ENCODE results near the gene SMKR1.
"Not testable (repeated sequence)": the region's sequence is repeated elsewhere in the genome, so short reads cannot be mapped to it uniquely, and the experiment has no call there.

SMKR1 gene

DNA sequence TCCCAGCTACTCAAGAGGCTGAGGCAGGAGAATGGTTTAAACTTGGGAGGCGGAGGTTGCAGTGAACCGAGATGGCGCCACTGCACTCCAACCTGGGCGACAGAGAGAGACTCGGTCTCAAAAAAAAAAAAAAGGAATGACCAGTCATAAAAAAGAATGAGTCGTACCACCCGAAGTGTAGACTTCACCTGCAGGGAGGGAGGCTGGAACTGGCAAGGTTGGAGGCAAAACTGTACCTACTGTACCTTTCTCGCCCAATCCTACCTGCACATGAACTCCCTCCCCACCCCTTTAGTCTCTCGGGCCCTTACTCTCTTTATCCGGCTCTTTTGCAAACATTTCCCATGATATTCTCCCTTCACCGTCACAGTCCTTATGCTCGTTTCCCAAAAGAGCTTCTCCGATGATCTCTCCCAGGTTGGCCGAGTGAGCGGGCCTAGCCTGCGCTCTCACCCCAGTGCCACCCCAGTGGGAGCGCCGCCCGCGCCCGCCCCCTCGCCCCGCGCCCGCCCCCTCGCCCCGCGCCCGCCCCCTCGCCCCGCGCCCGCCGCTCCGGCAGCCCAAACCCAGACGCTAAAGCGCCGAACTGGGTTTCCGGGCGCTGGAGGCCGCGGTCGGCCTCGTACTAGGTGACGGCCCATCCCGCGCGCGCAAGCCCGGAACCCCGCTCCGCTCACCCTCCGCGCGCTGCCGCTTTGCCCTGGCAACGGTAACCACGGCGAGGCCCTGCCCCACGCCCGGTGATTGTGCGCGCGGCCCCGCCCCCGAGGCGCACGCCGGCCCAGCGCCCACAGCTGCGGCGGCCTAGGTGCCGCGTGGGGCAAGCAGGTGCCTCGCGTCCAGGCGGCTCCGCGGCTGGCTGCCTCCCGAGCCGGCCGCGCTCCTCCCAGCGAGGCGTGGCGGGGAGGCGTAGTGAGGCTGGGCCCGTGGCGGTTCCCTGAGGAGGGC is at the start of gene SMKR1:
SMKR1 (plus strand) TSS at position 772 of the 948 bp plus-strand sequence. CDS start 294 bp downstream, outside the sequence.
- peak; percentile 78 to 86 for DNase-seq (ENCODE audit: low read depth in 2 of 2)

- DNase-seq (ENCODE audit: low read depth in 2 of 2), result no peak
Observed at GRCh38 chr7:129452589-129453231, 49.6 kb upstream of the SMKR1 start.

DNA sequence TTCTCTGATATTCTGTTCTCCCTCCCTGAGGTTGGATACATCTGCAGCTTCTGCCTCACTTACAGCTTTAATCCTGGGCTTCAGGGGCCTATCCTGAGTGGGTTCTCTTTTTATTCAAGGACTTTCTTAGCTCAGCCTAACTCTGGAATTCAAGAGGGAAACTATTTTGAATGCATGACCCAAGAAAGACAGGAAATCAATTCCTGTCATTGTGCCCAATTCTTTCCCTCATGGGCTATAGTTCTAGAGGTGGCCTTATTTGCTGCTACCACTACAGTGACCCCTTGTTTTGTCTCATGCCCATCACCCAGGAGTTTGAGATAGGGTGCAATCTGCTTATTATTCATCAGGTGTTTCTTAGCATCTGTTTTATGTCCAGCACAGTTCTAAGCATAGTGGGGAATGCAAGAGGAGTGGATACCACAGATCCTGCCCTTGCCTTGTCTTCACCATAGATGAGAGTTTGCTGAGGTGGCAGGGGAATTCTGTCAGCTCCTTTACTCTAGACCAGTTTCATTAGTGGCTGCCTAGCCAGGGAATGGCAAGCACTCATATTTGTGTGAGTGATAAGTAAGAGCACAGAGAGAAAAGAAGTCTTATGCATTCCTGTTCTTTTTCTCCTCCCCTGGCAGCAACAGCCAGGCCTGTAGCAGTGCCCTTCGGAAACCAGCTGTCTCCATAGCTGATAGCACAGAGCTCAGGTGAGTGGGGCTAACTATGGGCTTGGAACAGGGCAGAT is 48.7 kb upstream of the SMKR1 start:
- DNase-seq (ENCODE audit: low read depth in 2 of 2), result no peak

GRCh38 chr7:129454249-129454551 is 48.1 kb upstream of the SMKR1 start:
- DNase-seq (ENCODE audit: low read depth in 2 of 2), result no peak

DNA sequence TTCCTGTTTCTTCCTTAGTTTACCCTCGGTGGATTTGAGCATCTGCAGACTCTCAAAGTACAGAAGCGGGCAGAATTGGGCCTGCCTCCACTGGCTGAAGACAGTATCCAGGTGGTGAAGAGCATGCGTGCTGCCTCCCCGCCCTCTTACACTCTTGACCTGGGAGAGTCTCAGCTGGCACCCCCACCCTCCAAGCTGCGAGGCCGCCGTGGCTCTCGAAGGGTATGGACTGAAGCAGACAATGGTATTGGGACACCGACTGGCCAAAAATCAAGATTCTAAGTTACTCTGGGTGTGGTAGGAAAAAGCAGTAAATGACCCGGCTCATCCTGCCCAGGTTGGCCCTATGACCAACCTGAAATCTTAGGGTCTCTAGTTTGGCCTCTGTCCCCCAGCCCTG is 45.9 kb upstream of the SMKR1 start:
- no peak for DNase-seq (ENCODE audit: low read depth in 2 of 2)

DNA sequence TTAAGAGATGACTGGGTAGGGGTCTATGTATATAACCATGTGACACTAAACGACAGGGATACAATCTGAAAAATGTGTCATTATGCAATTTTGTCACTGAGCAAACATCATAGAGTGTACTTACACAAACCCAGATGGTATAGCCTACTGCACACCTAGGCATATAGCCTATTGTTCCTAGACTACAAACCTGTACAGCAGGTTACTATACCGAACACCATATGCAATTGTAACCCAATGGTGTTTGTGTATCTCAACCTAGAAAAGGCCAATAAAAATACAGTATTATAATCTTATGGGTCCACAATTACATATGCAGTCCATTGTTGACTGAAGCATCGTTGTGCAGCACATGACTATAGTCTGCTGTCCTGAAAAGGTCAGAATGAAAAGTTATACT is 45.2 kb upstream of the SMKR1 start:
- no peak for DNase-seq (ENCODE audit: low read depth in 2 of 2)

DNA sequence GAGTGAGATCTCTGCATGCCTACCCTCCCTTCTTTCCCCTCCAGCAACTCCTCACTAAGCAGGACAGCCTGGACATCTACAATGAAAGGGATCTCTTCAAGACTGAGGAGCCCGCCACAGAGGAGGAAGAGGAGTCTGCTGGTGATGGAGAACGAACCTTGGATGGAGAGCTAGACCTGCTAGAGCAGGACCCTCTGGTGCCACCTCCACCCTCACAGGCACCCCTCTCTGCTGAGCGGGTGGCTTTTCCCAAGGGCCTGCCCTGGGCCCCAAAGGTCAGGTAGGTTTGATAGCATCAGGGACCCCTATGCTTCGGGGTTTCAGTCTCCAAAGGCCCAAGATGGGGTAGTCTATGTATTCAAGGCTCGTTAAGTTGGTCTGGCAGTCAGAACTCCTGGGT is 44.2 kb upstream of the SMKR1 start:
- DNase-seq (ENCODE audit: low read depth in 2 of 2), result no peak

GRCh38 chr7:129461809-129462208 is 40.5 kb upstream of the SMKR1 start:
- DNase-seq (ENCODE audit: low read depth in 2 of 2), result no peak

DNA sequence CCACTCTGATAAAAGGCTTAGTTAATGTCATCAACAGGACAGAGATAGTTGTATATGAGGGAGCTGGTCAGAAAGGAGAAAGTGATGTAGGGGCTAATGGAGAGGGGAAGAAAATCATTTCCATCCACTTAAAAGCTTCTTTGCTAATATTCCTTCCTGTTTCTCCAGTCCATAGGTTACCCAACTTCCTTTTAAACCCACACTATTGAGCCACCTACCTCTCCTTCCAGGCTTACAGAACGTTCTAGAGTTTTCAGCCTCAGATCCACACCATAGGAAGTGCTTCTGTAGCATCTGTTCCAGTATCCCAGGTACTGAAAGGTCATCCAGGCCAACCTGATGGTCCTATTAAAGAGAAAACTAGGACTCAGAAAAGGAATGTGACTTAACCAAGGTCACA is 39.9 kb upstream of the SMKR1 start:
- no peak for DNase-seq (ENCODE audit: low read depth in 2 of 2)

- no peak for DNase-seq (ENCODE audit: low read depth in 2 of 2)
Observed at GRCh38 chr7:129464194-129464593, 38.1 kb upstream of the SMKR1 start.

GRCh38 chr7:129465080-129465479 is 37.3 kb upstream of the SMKR1 start:
- DNase-seq (ENCODE audit: low read depth in 2 of 2), result no peak

- DNase-seq (ENCODE audit: low read depth in 2 of 2), result no peak
Observed at GRCh38 chr7:129466796-129467195, 35.5 kb upstream of the SMKR1 start.

DNA sequence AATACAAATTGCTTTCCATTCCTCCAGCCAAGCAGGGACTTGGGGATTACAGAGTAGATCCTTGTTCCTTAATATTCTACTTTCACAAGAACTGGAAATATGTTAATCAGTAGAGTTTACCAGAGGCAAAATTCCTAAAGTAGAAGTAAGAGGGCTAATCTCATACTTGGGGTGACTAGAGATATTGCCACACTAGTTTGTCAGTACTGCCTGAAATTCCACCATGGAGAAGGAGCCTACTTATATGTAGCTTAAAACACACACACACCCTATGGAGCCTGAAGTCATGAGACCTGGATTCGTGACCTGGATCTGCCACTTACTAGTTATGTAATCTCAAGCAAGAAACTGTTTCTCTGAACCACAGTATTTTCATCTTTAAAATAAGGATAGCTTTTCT is 34.2 kb upstream of the SMKR1 start:
- no peak for DNase-seq (ENCODE audit: low read depth in 2 of 2)

- DNase-seq (ENCODE audit: low read depth in 2 of 2), result no peak
Observed at GRCh38 chr7:129468547-129468946, 33.8 kb upstream of the SMKR1 start.

GRCh38 chr7:129469930-129470329 is 32.4 kb upstream of the SMKR1 start:
- DNase-seq (ENCODE audit: low read depth in 2 of 2), result no peak

- no peak for DNase-seq (ENCODE audit: low read depth in 2 of 2)
Observed at GRCh38 chr7:129470411-129470810, 31.9 kb upstream of the SMKR1 start.

- DNase-seq (ENCODE audit: low read depth in 2 of 2), result no peak
Observed at GRCh38 chr7:129471402-129471827, 30.9 kb upstream of the SMKR1 start.

- DNase-seq (ENCODE audit: low read depth in 2 of 2), result not testable (repeated sequence)
Observed at GRCh38 chr7:129475931-129476330, 26.4 kb upstream of the SMKR1 start.

DNA sequence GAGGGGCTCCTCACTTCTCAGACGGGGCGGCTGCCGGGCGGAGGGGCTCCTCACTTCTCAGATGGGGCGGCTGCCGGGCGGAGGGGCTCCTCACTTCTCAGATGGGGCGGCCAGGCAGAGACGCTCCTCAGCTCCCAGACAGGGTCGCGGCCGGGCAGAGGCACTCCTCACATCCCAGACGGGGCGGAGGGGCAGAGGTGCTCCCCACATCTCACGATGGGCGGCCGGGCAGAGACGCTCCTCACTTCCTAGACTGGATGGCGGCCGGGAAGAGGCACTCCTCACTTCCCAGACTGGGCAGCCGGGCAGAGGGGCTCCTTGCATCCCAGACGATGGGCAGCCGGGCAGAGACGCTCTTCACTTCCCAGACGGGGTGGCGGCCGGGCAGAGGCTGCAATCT is 25.9 kb upstream of the SMKR1 start:
- not testable (repeated sequence) for DNase-seq (ENCODE audit: low read depth in 2 of 2)

- no peak for DNase-seq (ENCODE audit: low read depth in 2 of 2)
Observed at GRCh38 chr7:129479831-129480230, 22.5 kb upstream of the SMKR1 start.

- no peak for DNase-seq (ENCODE audit: low read depth in 2 of 2)
Observed at GRCh38 chr7:129480674-129481363, 21.5 kb upstream of the SMKR1 start.

- DNase-seq (ENCODE audit: low read depth in 2 of 2), result not testable (repeated sequence)
Observed at GRCh38 chr7:129481376-129481775, 21.0 kb upstream of the SMKR1 start.
